Endothelial cell (in vitro differentiated cells): Measurements from ENCODE around the gene PPP3CA. TPM values are rescaled to one million over a fixed set of nuclear protein-coding genes. Genes with fewer than 3 reads are reported as not detected.

Source experiments
- DNase-seq: peaks from one replicate; pipeline ENCODE4 v3.0.0; 2021; ENCODE audit warnings: low spot score
- H3K27ac Mint-ChIP-seq: one replicate; pipeline ENCODE4 v1.8.0; 2021; ENCODE audit warnings: mixed read lengths, inconsistent platforms; ENCODE audit not compliant: unreplicated experiment
- H3K27me3 Mint-ChIP-seq: one replicate; pipeline ENCODE4 v1.8.0; 2021; ENCODE audit warnings: mild to moderate bottlenecking, moderate library complexity, mixed read lengths, inconsistent platforms; ENCODE audit not compliant: unreplicated experiment
- H3K36me3 Mint-ChIP-seq: one replicate; pipeline ENCODE4 v1.8.0; 2021; ENCODE audit warnings: mild to moderate bottlenecking, low read depth, mixed read lengths, inconsistent platforms; ENCODE audit not compliant: unreplicated experiment
- H3K4me1 Mint-ChIP-seq: one replicate; pipeline ENCODE4 v1.8.0; 2021; ENCODE audit warnings: mild to moderate bottlenecking, mixed read lengths, inconsistent platforms; ENCODE audit not compliant: unreplicated experiment
- H3K4me3 Mint-ChIP-seq: one replicate; pipeline ENCODE4 v1.8.0; 2021; ENCODE audit warnings: mild to moderate bottlenecking, mixed read lengths, inconsistent platforms; ENCODE audit not compliant: unreplicated experiment
- H3K9me3 Mint-ChIP-seq: one replicate; pipeline ENCODE4 v1.8.0; 2021; ENCODE audit warnings: mixed read lengths, inconsistent platforms; ENCODE audit not compliant: unreplicated experiment
- CTCF ChIP-seq: fragments of 200-600 bp; sonication (generic); IDR thresholded peaks from one replicate; pipeline ENCODE4 v1.5.0; 2021; ENCODE audit warnings: antibody characterized with exemption; ENCODE audit not compliant: unreplicated experiment
- total RNA-seq: library from RNA; stranded (reverse); fragmentation: NEBNext Ultra II Directional; extraction: Animal tissue kit (Norgen Biotek cat#: 25700); gene quantifications from one replicate; pipeline ENCODE4 v1.2.1, GENCODE V29; 2021; ENCODE audit not compliant: unreplicated experiment

PPP3CA gene
- total RNA-seq, 1 donor from 2014 or later: 60.5 TPM

GRCh38 chr4:101221294-101221693 lies 126.0 kb downstream of the PPP3CA start:
- Mint-ChIP-seq H3K27ac (no peak overlapping the region), H3K27me3 (no peaks in the 10 kb centered on the region), H3K9me3 (no peaks in the 10 kb centered on the region), H3K4me3 (no peak overlapping the region), H3K4me1 (peaks cover 5% of the 10 kb centered on the region), H3K36me3 (no peaks in the 10 kb centered on the region)
- DNase-seq: no peak
- no peak for TF ChIP-seq CTCF

GRCh38 chr4:101218894-101219293 lies 128.4 kb downstream of the PPP3CA start:
- Mint-ChIP-seq H3K4me1 (peaks cover 2% of the 10 kb centered on the region), H3K36me3 (no peaks in the 10 kb centered on the region), H3K9me3 (no peaks in the 10 kb centered on the region), H3K27me3 (no peaks in the 10 kb centered on the region), H3K4me3 (no peak overlapping the region), H3K27ac (no peak overlapping the region)
- DNase-seq: no peak
- TF ChIP-seq CTCF: no peak

- no peak for DNase-seq
- no peak overlapping the region for H3K27ac Mint-ChIP-seq
- H3K36me3 Mint-ChIP-seq: no peaks in the 10 kb centered on the region
- H3K4me3 Mint-ChIP-seq: no peak overlapping the region
- peaks cover 2% of the 10 kb centered on the region for H3K4me1 Mint-ChIP-seq
- no peaks in the 10 kb centered on the region for H3K27me3 Mint-ChIP-seq
- no peak for TF ChIP-seq CTCF
- no peaks in the 10 kb centered on the region for H3K9me3 Mint-ChIP-seq
Measured at GRCh38 chr4:101218346-101218745, 129.0 kb downstream of the PPP3CA start.

DNA sequence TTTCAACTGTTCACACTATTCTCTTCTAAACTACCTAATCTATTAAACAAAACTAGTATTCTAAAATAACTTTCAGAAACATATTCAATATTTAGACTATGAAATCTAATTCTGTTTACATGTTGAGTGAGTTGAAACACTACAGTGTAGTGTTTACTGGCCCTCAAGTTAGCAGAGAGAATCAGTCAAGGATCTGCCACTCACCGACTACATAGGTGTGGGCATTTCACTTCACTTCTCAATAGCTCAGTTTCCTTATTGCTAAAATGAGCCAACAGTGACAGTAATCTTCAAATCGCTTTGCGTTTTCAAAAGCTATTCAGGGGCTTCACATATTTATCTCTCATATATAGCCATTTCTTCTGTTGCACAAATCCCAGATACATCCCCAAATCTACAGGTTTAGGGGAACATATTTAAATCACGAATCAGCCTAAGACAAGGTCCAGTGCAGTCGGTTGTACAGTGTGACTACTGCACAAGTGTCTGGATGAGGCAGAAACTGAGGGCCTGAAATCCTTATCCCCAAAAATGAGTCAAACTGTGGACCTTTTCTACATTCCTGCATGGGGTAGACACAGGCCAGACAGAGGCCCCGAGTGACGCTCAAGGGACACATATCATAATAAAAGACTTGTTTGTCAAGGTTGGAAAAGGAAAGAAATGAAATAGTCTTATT lies 129.8 kb downstream of the PPP3CA start:
- peak overlapping the region; percentile 28 for H3K27ac Mint-ChIP-seq

More for the DNA sequence above, 129.8 kb downstream of the PPP3CA start:
- Mint-ChIP-seq H3K36me3 (no peaks in the 10 kb centered on the region), H3K4me3 (no peak overlapping the region), H3K4me1 (peaks cover 2% of the 10 kb centered on the region), H3K27me3 (no peaks in the 10 kb centered on the region), H3K9me3 (no peaks in the 10 kb centered on the region)
- no peak for TF ChIP-seq CTCF
- no peak for DNase-seq
